HepG2 (cell line): ENCODE measurements around the gene NEAT1. TPM values are rescaled to one million over a fixed set of nuclear protein-coding genes. Genes with fewer than 3 reads are reported as not detected.

Experiments
- ATAC-seq: fragments of 200-7000 bp; cut with Tn5 transposase; 3 replicates; pipeline ENCODE4 v1.9.1; 2020; ENCODE audit warnings: mild to moderate bottlenecking, moderate library complexity
- BruUV-seq: library from RNA; stranded (reverse); fragments of 400-500 nt; replicated peaks from 2 replicates; lab custom pipeline; 2021; lab: Mats Ljungman, UMichigan
- CTCF ChIA-PET: fragments of 300-600 bp; formaldehyde crosslinking; extraction: SDS; loops from one replicate; lab custom pipeline; 2021; ENCODE audit warnings: low total read pairs, inconsistent platforms, low intra/inter-chr PET ratio; lab: Yijun Ruan, JAX
- POLR2A ChIA-PET: fragments of 350-600 bp; sonication (Branson Sonifier 250); formaldehyde crosslinking; loops from one replicate; lab custom pipeline; 2020; ENCODE audit warnings: antibody characterized with exemption, inconsistent platforms; lab: Yijun Ruan, JAX
- DNase-seq: peaks from one replicate; pipeline ENCODE4 v3.0.0-alpha.2; 2015; ENCODE audit warnings: low spot score
- FAIRE-seq: peaks from 3 replicates; lab custom pipeline; 2011; peaks lifted over from hg19 to GRCh38; lab: Jason Lieb, UNC
- H2AFZ ChIP-seq: one replicate; pipeline ENCODE4 v1.6.1; 2011; ENCODE audit warnings: low read length, inconsistent platforms
- H3K27ac ChIP-seq: fragments of 300-600 bp; 3 replicates; pipeline ENCODE4 v1.8.0; 2011; ENCODE audit warnings: mixed run types, mild to moderate bottlenecking, mixed read lengths, low read length, inconsistent platforms; ENCODE audit not compliant: insufficient read depth; ENCODE audit errors: extremely low read length
- H3K27me3 ChIP-seq, 2 experiments: fragments of 200-600 bp in 1 of 2; 2 replicates in 1 of 2; 3 replicates in 1 of 2; pipeline versions ENCODE4 v1.6.0 to v1.8.0; 2011; ENCODE audit warnings: low read length in 2 of 2, mild to moderate bottlenecking in 2 of 2, moderate library complexity in 2 of 2, inconsistent platforms in 1 of 2; ENCODE audit not compliant: insufficient read depth in 2 of 2, control insufficient read depth in 1 of 2
- H3K36me3 ChIP-seq, 2 experiments: fragments of 200-600 bp in 1 of 2; replicated peaks in 1 of 2; 2 replicates in 1 of 2; 3 replicates in 1 of 2; pipeline versions ENCODE4 v1.5.1 to v1.8.0; 2011; ENCODE audit warnings: low read length in 2 of 2, inconsistent platforms in 1 of 2; ENCODE audit not compliant: insufficient read depth in 2 of 2, control insufficient read depth in 1 of 2
- H3K4me1 ChIP-seq: 2 replicates; pipeline ENCODE4 v1.5.1; 2012; ENCODE audit warnings: low read length, inconsistent platforms; ENCODE audit not compliant: insufficient read depth
- H3K4me2 ChIP-seq: 2 replicates; pipeline ENCODE4 v1.6.0; 2011; ENCODE audit warnings: low read depth, low read length, inconsistent platforms
- H3K4me3 ChIP-seq, 3 experiments: fragments of 200-600 bp in 1 of 3; sonication (generic), shearing (Covaris generic) in 1 of 3; replicated peaks in 1 of 3; 2 replicates each; pipeline ENCODE4 v1.5.1; 2011 to 2016; ENCODE audit warnings: low read length in 3 of 3, inconsistent platforms in 2 of 3, low read depth in 2 of 3, mild to moderate bottlenecking in 2 of 3, control low read depth in 1 of 3, mixed read lengths in 1 of 3; ENCODE audit not compliant: insufficient read depth in 1 of 3
- H3K79me2 ChIP-seq: one replicate; pipeline ENCODE4 v1.6.1; 2011; ENCODE audit warnings: low read length, inconsistent platforms; ENCODE audit not compliant: insufficient read depth
- H3K9ac ChIP-seq: 2 replicates; pipeline ENCODE4 v1.6.0; 2011; ENCODE audit warnings: mild to moderate bottlenecking, low read depth, low read length, inconsistent platforms; ENCODE audit not compliant: insufficient read depth
- H3K9me3 ChIP-seq: 2 replicates; pipeline ENCODE4 v1.5.1; 2012; ENCODE audit warnings: mild to moderate bottlenecking, low read length
- H4K20me1 ChIP-seq: 2 replicates; pipeline ENCODE4 v1.6.0; 2011; ENCODE audit warnings: inconsistent platforms, mild to moderate bottlenecking, low read length, moderate library complexity; ENCODE audit not compliant: insufficient read depth
- CBFB ChIP-seq: sonication (generic); formaldehyde crosslinking; IDR thresholded peaks from 2 replicates; pipeline ENCODE4 v1.4.0; 2020; ENCODE audit warnings: missing genetic modification reagents
- KDM2A ChIP-seq: sonication (generic); formaldehyde crosslinking; IDR thresholded peaks from 2 replicates; pipeline ENCODE4 v1.4.0; 2020; ENCODE audit warnings: low read depth, missing genetic modification reagents, borderline replicate concordance
- SOX6 ChIP-seq, 2 experiments: fragments of 450-650 bp in 1 of 2; sonication (generic) in 1 of 2; formaldehyde crosslinking in 1 of 2; IDR thresholded peaks; 2 replicates each; pipeline versions ENCODE4 v1.4.0 to v1.6.1; 2017 to 2020; ENCODE audit warnings: antibody characterized with exemption in 1 of 2, mild to moderate bottlenecking in 1 of 2, missing genetic modification reagents in 1 of 2
- YY1 ChIP-seq: IDR thresholded peaks from 2 replicates; pipeline ENCODE4 v1.6.1; 2011; ENCODE audit warnings: low read length, low read depth, moderate library complexity, mild to moderate bottlenecking; ENCODE audit not compliant: insufficient read depth, insufficient replicate concordance
- ZFP36 ChIP-seq: fragments of 150-350 bp; IDR thresholded peaks from 2 replicates; pipeline ENCODE4 v1.6.1; 2018; ENCODE audit warnings: borderline replicate concordance, low read length, low read depth; ENCODE audit not compliant: partially characterized antibody
- ZNF143 ChIP-seq: sonication (generic); formaldehyde crosslinking; IDR thresholded peaks from 2 replicates; pipeline ENCODE4 v1.4.0; 2020; ENCODE audit warnings: missing genetic modification reagents
- ZNF747 ChIP-seq: sonication (generic); formaldehyde crosslinking; IDR thresholded peaks from 2 replicates; pipeline ENCODE4 v1.8.1; 2023; ENCODE audit warnings: missing genetic modification reagents, mild to moderate bottlenecking, borderline replicate concordance
- ZNF776 ChIP-seq: sonication (generic); formaldehyde crosslinking; IDR thresholded peaks from 2 replicates; pipeline ENCODE4 v1.4.0; 2020; ENCODE audit warnings: mild to moderate bottlenecking, missing genetic modification reagents
- WGBS: methylation state at CpG from one replicate; pipeline ENCODE4 v1.1.6; 2017; ENCODE audit warnings: low lambda C conversion rate; 5-methylcytosine and 5-hydroxymethylcytosine counted together
- in situ Hi-C: cut with HindIII; loops from 2 replicates; pipeline ENCODE4 v1.10.0; 2017; ENCODE audit warnings: low pct_unique_long_range_greater_than_20kb; ENCODE audit not compliant: extremely low pct_ligation_motif_present
- intact Hi-C: fragments of 100-400 bp; cut with micrococcal nuclease; formaldehyde crosslinking; loops from one replicate; pipeline ENCODE4 v1.10.0; 2022; ENCODE audit not compliant: unreplicated experiment
- polyA plus RNA-seq, 8 experiments: library from polyadenylated mRNA; depleted of rRNA in 3 of 8; stranded (reverse) in 7 of 8; unstranded in 1 of 8; fragments of >200 nt; fragmentation: Illumina TruSeq in 4 of 8; extraction: Trizol in 4 of 8; gene quantifications; 2 replicates each; pipeline versions ENCODE4 v1.2.1 to v1.2.3, GENCODE V29; 2011 to 2016; ENCODE audit warnings: low read depth in 4 of 8, missing spikeins in 1 of 8, mixed read lengths in 1 of 8; ENCODE audit not compliant: insufficient read depth in 1 of 8
- total RNA-seq, 5 experiments: library from RNA; depleted of rRNA; stranded (reverse); fragments of >200 nt; fragmentation: Illumina TruSeq; extraction: Trizol; gene quantifications; 2 replicates each; pipeline ENCODE4 v1.2.3, GENCODE V29; 2016; ENCODE audit warnings: low read depth in 1 of 5
- TF ChIP-seq, protein P1 (sequence below): sonication (generic); formaldehyde crosslinking; conservative IDR thresholded peaks from 2 replicates; pipeline ENCODE4 v1.8.0; 2022; ENCODE audit warnings: low read depth, missing genetic modification reagents
- TF ChIP-seq, protein P2 (sequence below): sonication (generic); formaldehyde crosslinking; conservative IDR thresholded peaks from 2 replicates; pipeline ENCODE4 v1.8.1; 2023; ENCODE audit warnings: missing genetic modification reagents
- TF ChIP-seq, protein P3 (sequence below): sonication (generic); formaldehyde crosslinking; IDR thresholded peaks from 2 replicates; pipeline ENCODE4 v1.5.0; 2020; ENCODE audit warnings: missing genetic modification reagents, mild to moderate bottlenecking, borderline replicate concordance
- TF ChIP-seq, protein P4 (sequence below): sonication (generic); formaldehyde crosslinking; IDR thresholded peaks from 2 replicates; pipeline ENCODE4 v1.4.0; 2020; ENCODE audit warnings: missing genetic modification reagents
- TF ChIP-seq, protein P5 (sequence below): sonication (generic); formaldehyde crosslinking; IDR thresholded peaks from 2 replicates; pipeline ENCODE4 v1.4.0; 2020; ENCODE audit warnings: missing genetic modification reagents
- TF ChIP-seq, protein P6 (sequence below): sonication (generic); formaldehyde crosslinking; IDR thresholded peaks from 2 replicates; pipeline ENCODE4 v1.4.0; 2020; ENCODE audit warnings: missing genetic modification reagents, borderline replicate concordance
- TF ChIP-seq, protein P7 (sequence below): sonication (generic); formaldehyde crosslinking; IDR thresholded peaks from 2 replicates; pipeline ENCODE4 v1.4.0; 2020; ENCODE audit warnings: missing genetic modification reagents

NEAT1 gene
- total and polyA plus RNA-seq, 2 of the 13 experiments (the other 11 are each of a cell fraction or from before 2014, with no cell fraction given): 20.5 to 41.2 TPM

DNA sequence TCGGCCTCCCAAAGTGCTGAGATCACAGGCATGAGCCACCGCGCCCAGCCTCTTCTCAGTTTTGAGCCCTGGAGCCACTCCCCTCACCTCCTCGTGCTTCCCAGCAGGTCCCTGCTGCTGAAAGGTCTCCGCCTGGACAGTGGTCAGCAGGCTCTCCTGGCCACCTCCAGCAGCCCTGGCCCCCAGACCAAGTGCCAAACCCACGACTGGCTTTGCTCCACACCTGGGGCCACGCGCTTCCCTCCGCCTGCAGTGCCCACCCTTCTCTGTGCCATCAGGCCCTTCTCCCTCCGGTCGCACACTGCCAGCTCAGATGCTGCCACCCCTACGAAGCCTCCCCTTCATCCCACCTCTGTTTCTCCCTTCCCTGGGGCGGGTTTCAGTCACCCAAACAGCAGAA, 23.3 kb upstream of the NEAT1 start (continued):
- TF ChIP-seq, protein P1, sequence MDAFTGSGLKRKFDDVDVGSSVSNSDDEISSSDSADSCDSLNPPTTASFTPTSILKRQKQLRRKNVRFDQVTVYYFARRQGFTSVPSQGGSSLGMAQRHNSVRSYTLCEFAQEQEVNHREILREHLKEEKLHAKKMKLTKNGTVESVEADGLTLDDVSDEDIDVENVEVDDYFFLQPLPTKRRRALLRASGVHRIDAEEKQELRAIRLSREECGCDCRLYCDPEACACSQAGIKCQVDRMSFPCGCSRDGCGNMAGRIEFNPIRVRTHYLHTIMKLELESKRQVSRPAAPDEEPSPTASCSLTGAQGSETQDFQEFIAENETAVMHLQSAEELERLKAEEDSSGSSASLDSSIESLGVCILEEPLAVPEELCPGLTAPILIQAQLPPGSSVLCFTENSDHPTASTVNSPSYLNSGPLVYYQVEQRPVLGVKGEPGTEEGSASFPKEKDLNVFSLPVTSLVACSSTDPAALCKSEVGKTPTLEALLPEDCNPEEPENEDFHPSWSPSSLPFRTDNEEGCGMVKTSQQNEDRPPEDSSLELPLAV (CRISPR knock-in tag): no peak
- TF ChIP-seq, protein P2, sequence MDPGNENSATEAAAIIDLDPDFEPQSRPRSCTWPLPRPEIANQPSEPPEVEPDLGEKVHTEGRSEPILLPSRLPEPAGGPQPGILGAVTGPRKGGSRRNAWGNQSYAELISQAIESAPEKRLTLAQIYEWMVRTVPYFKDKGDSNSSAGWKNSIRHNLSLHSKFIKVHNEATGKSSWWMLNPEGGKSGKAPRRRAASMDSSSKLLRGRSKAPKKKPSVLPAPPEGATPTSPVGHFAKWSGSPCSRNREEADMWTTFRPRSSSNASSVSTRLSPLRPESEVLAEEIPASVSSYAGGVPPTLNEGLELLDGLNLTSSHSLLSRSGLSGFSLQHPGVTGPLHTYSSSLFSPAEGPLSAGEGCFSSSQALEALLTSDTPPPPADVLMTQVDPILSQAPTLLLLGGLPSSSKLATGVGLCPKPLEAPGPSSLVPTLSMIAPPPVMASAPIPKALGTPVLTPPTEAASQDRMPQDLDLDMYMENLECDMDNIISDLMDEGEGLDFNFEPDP: no peak
- TF ChIP-seq, protein P3, sequence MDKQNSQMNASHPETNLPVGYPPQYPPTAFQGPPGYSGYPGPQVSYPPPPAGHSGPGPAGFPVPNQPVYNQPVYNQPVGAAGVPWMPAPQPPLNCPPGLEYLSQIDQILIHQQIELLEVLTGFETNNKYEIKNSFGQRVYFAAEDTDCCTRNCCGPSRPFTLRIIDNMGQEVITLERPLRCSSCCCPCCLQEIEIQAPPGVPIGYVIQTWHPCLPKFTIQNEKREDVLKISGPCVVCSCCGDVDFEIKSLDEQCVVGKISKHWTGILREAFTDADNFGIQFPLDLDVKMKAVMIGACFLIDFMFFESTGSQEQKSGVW (CRISPR knock-in tag): no peak
- TF ChIP-seq, protein P4, sequence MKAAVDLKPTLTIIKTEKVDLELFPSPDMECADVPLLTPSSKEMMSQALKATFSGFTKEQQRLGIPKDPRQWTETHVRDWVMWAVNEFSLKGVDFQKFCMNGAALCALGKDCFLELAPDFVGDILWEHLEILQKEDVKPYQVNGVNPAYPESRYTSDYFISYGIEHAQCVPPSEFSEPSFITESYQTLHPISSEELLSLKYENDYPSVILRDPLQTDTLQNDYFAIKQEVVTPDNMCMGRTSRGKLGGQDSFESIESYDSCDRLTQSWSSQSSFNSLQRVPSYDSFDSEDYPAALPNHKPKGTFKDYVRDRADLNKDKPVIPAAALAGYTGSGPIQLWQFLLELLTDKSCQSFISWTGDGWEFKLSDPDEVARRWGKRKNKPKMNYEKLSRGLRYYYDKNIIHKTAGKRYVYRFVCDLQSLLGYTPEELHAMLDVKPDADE: no peak

DNA sequence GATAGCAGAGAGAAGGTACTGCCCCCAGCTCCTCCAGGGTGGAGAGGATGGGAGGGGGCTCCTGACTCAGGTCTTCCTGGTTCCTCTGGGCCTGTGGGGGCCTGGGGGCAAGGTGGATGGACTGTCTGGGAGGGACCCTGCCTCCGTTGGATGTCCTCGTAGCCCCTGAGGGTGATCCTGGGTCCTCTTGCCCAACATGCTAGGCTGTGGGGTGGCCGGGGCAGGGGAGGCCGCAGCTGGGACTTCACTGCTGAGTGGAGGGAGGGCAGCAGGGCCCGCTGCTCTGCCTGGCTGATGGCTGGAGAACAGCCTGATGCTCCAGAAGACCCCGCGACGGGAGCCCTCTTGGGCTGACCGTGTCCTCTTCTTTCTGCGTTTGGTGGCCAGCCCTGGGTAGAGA, 22.8 kb upstream of the NEAT1 start:
- no CpG with 5 or more reads among the region's 10 CpGs for WGBS
- in situ Hi-C loops: no loop called here
- CTCF ChIA-PET: no interaction called here
- TF ChIP-seq ZFP36 (no peak), ZNF747 (CRISPR knock-in tag) (no peak), SOX6 (IDR thresholded peaks at IDR 0.05) (no peak), SOX6 (CRISPR knock-in tag; IDR thresholded peaks at IDR 0.05) (no peak), CBFB (CRISPR knock-in tag) (no peak), ZNF776 (CRISPR knock-in tag) (no peak), KDM2A (CRISPR knock-in tag) (no peak), YY1 (no peak), ZNF143 (no peak)
- TF ChIP-seq, protein P5, sequence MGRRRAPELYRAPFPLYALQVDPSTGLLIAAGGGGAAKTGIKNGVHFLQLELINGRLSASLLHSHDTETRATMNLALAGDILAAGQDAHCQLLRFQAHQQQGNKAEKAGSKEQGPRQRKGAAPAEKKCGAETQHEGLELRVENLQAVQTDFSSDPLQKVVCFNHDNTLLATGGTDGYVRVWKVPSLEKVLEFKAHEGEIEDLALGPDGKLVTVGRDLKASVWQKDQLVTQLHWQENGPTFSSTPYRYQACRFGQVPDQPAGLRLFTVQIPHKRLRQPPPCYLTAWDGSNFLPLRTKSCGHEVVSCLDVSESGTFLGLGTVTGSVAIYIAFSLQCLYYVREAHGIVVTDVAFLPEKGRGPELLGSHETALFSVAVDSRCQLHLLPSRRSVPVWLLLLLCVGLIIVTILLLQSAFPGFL (CRISPR knock-in tag): no peak
- TF ChIP-seq, protein P6, sequence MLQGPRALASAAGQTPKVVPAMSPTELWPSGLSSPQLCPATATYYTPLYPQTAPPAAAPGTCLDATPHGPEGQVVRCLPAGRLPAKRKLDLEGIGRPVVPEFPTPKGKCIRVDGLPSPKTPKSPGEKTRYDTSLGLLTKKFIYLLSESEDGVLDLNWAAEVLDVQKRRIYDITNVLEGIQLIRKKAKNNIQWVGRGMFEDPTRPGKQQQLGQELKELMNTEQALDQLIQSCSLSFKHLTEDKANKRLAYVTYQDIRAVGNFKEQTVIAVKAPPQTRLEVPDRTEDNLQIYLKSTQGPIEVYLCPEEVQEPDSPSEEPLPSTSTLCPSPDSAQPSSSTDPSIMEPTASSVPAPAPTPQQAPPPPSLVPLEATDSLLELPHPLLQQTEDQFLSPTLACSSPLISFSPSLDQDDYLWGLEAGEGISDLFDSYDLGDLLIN (CRISPR knock-in tag): no peak
- TF ChIP-seq, protein P7, sequence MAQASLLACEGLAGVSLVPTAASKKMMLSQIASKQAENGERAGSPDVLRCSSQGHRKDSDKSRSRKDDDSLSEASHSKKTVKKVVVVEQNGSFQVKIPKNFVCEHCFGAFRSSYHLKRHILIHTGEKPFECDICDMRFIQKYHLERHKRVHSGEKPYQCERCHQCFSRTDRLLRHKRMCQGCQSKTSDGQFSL (CRISPR knock-in tag): no peak

More for the DNA sequence above, 22.8 kb upstream of the NEAT1 start:
- Histone ChIP-seq H3K4me1 (peaks cover 19% of the 10 kb centered on the region), H3K9ac (no peak overlapping the region), H3K9me3 (no peaks in the 10 kb centered on the region), H3K36me3 (peaks cover 12 to 19% of the 10 kb centered on the region in 2 experiments; a peak in 4 of 5 replicates), H3K79me2 (no peaks in the 10 kb centered on the region), H3K4me2 (no peak overlapping the region), H3K4me3 (no peak overlapping the region), H3K27me3 (no peaks in the 10 kb centered on the region), H3K27ac (no peak overlapping the region), H4K20me1 (no peaks in the 10 kb centered on the region), H2AFZ (no peak overlapping the region)
- intact Hi-C loops: no loop called here
- FAIRE-seq (no peak), DNase-seq (no peak), ATAC-seq (no peak)
- POLR2A ChIA-PET: interaction anchor here (1.2 to 7.6 kb wide), 4 partner anchors 14 to 24 kb away, joined by 5 to 98 read pairs (median 11); partner anchors contain the start of genes FRMD8 and NEAT1
- BruUV-seq: no TSS peak
